SK-N-SH (cell line): ENCODE data around the gene DYRK1A. TPM values are rescaled to one million over a fixed set of nuclear protein-coding genes. Genes with fewer than 3 reads are reported as not detected.

Experiments
- CTCF ChIA-PET: fragments of 300-600, 350-600 bp; formaldehyde crosslinking; extraction: SDS; loops from one replicate; lab custom pipeline; 2021; lab: Yijun Ruan, JAX
- POLR2A ChIA-PET: fragments of 350-600 bp; sonication (Branson Sonifier 250); formaldehyde crosslinking; extraction: SDS; loops from one replicate; lab custom pipeline; 2020; ENCODE audit warnings: antibody characterized with exemption, inconsistent platforms; lab: Yijun Ruan, JAX
- DNase-seq: peaks from one replicate; pipeline ENCODE4 v3.0.0; 2012
- H2AFZ ChIP-seq: fragments of 200-600 bp; sonication (generic); 2 replicates; pipeline ENCODE4 v1.8.1; 2016; ENCODE audit warnings: antibody characterized with exemption, mild to moderate bottlenecking, low read depth
- H3F3A ChIP-seq: fragments of 200-600 bp; sonication (generic); replicated peaks from 2 replicates; pipeline ENCODE3; 2016; ENCODE audit warnings: antibody characterized with exemption, mild to moderate bottlenecking; ENCODE audit not compliant: insufficient read depth
- H3K27ac ChIP-seq, 2 experiments: fragments of 200-500 bp in 1 of 2; fragments of 200-600 bp in 1 of 2; sonication (Bioruptor generic) in 1 of 2; sonication (generic), shearing (Covaris generic) in 1 of 2; 2 replicates each; pipeline versions ENCODE4 v1.5.1 to v1.6.1; 2014 to 2016; ENCODE audit warnings: low read depth in 2 of 2, inconsistent platforms in 1 of 2, low read length in 1 of 2, mild to moderate bottlenecking in 1 of 2, mixed read lengths in 1 of 2
- H3K27me3 ChIP-seq: fragments of 200-600 bp; sonication (generic), shearing (Covaris generic); 2 replicates; pipeline ENCODE4 v1.6.1; 2016; ENCODE audit warnings: mixed run types; ENCODE audit not compliant: insufficient read depth
- H3K36me3 ChIP-seq, 2 experiments: fragments of 200-500 bp in 1 of 2; fragments of 200-600 bp in 1 of 2; sonication (Bioruptor generic) in 1 of 2; sonication (generic) in 1 of 2; replicated peaks in 1 of 2; 2 replicates each; pipeline versions ENCODE3 to v1.5.1; 2014 to 2016; ENCODE audit warnings: low read length in 1 of 2, mild to moderate bottlenecking in 1 of 2; ENCODE audit not compliant: insufficient read depth in 2 of 2, control insufficient read depth in 1 of 2
- H3K4me1 ChIP-seq, 2 experiments: fragments of 200-500 bp in 1 of 2; fragments of 200-600 bp in 1 of 2; sonication (Bioruptor generic) in 1 of 2; sonication (generic), shearing (Covaris generic) in 1 of 2; 2 replicates each; pipeline versions ENCODE4 v1.5.1 to v1.6.1; 2014 to 2016; ENCODE audit warnings: low read depth in 1 of 2, low read length in 1 of 2, mixed run types in 1 of 2; ENCODE audit not compliant: insufficient read depth in 2 of 2, control insufficient read depth in 1 of 2
- H3K4me2 ChIP-seq: fragments of 200-600 bp; sonication (generic), shearing (Covaris generic); 2 replicates; pipeline ENCODE4 v1.6.1; 2017; ENCODE audit warnings: mixed run types
- H3K4me3 ChIP-seq, 2 experiments: fragments of 200-500 bp in 1 of 2; fragments of 200-600 bp in 1 of 2; sonication (Bioruptor generic) in 1 of 2; sonication (generic), shearing (Covaris generic) in 1 of 2; 2 replicates each; pipeline versions ENCODE4 v1.5.1 to v1.8.1; 2014 to 2016; ENCODE audit warnings: low read depth in 2 of 2, inconsistent platforms in 1 of 2, low read length in 1 of 2, mild to moderate bottlenecking in 1 of 2, mixed read lengths in 1 of 2, moderate library complexity in 1 of 2
- H3K79me2 ChIP-seq: fragments of 200-600 bp; sonication (generic); 2 replicates; pipeline ENCODE4 v1.8.1; 2017; ENCODE audit warnings: mild to moderate bottlenecking; ENCODE audit not compliant: insufficient read depth
- H3K9ac ChIP-seq: fragments of 200-600 bp; sonication (generic); 2 replicates; pipeline ENCODE4 v1.6.1; 2017; ENCODE audit warnings: mixed run types
- H3K9me2 ChIP-seq: fragments of 200-600 bp; sonication (generic); 2 replicates; pipeline ENCODE4 v1.6.1; 2017; ENCODE audit warnings: mixed run types
- H3K9me3 ChIP-seq: fragments of 200-600 bp; sonication (generic); 2 replicates; pipeline ENCODE4 v1.6.1; 2017; ENCODE audit warnings: mixed run types, mild to moderate bottlenecking, moderate library complexity
- H4K20me1 ChIP-seq: fragments of 200-600 bp; sonication (generic); 2 replicates; pipeline ENCODE4 v1.6.1; 2017; ENCODE audit warnings: mild to moderate bottlenecking, mixed run types; ENCODE audit not compliant: insufficient read depth
- CHD2 ChIP-seq: fragments of 150-350 bp; IDR thresholded peaks from 2 replicates; pipeline ENCODE4 v1.6.1; 2018; ENCODE audit warnings: low read length; ENCODE audit not compliant: partially characterized antibody
- CTCF ChIP-seq: fragments of 200-600 bp; sonication (generic); IDR thresholded peaks from 2 replicates; pipeline ENCODE4 v1.6.1; 2017; ENCODE audit warnings: antibody characterized with exemption, mild to moderate bottlenecking, moderate library complexity
- ELF1 ChIP-seq: IDR thresholded peaks from 2 replicates; pipeline ENCODE4 v1.4.0; 2012
- EP300 ChIP-seq, 2 experiments: IDR thresholded peaks; 2 replicates each; pipeline versions ENCODE4 v1.4.0 to v1.6.1; 2012; ENCODE audit warnings: borderline replicate concordance in 1 of 2, low read depth in 1 of 2, low read length in 1 of 2
- EZH2phosphoT487 ChIP-seq: fragments of 200-600 bp; sonication (generic); IDR thresholded peaks from 2 replicates; pipeline ENCODE4 v1.6.1; 2017; ENCODE audit warnings: low read depth, mixed run types, mild to moderate bottlenecking, antibody characterized with exemption, moderate library complexity, borderline replicate concordance
- FOSL2 ChIP-seq: IDR thresholded peaks from 2 replicates; pipeline ENCODE4 v1.4.0; 2012; ENCODE audit warnings: low read depth, mild to moderate bottlenecking, moderate library complexity, borderline replicate concordance
- FOXJ3 ChIP-seq: sonication (generic); formaldehyde crosslinking; IDR thresholded peaks from 2 replicates; pipeline ENCODE4 v1.5.1; 2020; ENCODE audit warnings: mild to moderate bottlenecking, missing genetic modification reagents
- FOXM1 ChIP-seq: IDR thresholded peaks from 2 replicates; pipeline ENCODE4 v1.4.0; 2012; ENCODE audit warnings: low read depth, mild to moderate bottlenecking
- GABPA ChIP-seq: IDR thresholded peaks from 2 replicates; pipeline ENCODE4 v1.4.0; 2012; ENCODE audit warnings: low read depth, mild to moderate bottlenecking
- IRF3 ChIP-seq: fragments of 150-350 bp; IDR thresholded peaks from 2 replicates; pipeline ENCODE4 v1.6.1; 2016; ENCODE audit warnings: mild to moderate bottlenecking, low read depth, low read length
- JUND ChIP-seq: IDR thresholded peaks from 2 replicates; pipeline ENCODE4 v1.4.0; 2012
- MAX ChIP-seq: IDR thresholded peaks from 2 replicates; pipeline ENCODE4 v1.4.0; 2012; ENCODE audit warnings: low read depth
- RAD21 ChIP-seq: IDR thresholded peaks from 2 replicates; pipeline ENCODE4 v1.6.1; 2012; ENCODE audit warnings: mild to moderate bottlenecking, low read length
- RFX5 ChIP-seq: IDR thresholded peaks from 2 replicates; pipeline ENCODE4 v1.6.1; 2012; ENCODE audit warnings: mild to moderate bottlenecking, improper control_type of control experiment, low read length
- SMC3 ChIP-seq: IDR thresholded peaks from 2 replicates; pipeline ENCODE4 v1.6.1; 2012; ENCODE audit warnings: low read depth, low read length, improper control_type of control experiment
- TAF1 ChIP-seq: IDR thresholded peaks from 2 replicates; pipeline ENCODE4 v1.6.1; 2012; ENCODE audit warnings: low read depth, mild to moderate bottlenecking, low read length, moderate library complexity, borderline replicate concordance
- TEAD4 ChIP-seq: IDR thresholded peaks from 2 replicates; pipeline ENCODE4 v1.4.0; 2012; ENCODE audit warnings: mild to moderate bottlenecking, borderline replicate concordance; ENCODE audit not compliant: insufficient read depth
- USF1 ChIP-seq: IDR thresholded peaks from 2 replicates; pipeline ENCODE4 v1.4.0; 2012; ENCODE audit warnings: low read depth, borderline replicate concordance
- YY1 ChIP-seq: IDR thresholded peaks from 2 replicates; pipeline ENCODE4 v1.4.0; 2012; ENCODE audit warnings: low read depth, mild to moderate bottlenecking
- WGBS: methylation state at CpG from one replicate; pipeline ENCODE4 v1.1.6; 2017; ENCODE audit warnings: low lambda C conversion rate; 5-methylcytosine and 5-hydroxymethylcytosine counted together
- polyA plus RNA-seq, 3 experiments: library from polyadenylated mRNA; depleted of rRNA; stranded (reverse); fragments of >200 nt; gene quantifications; 2 replicates each; pipeline ENCODE4 v1.2.3, GENCODE V29; 2012

DYRK1A gene
- polyA plus RNA-seq, 1 of the 3 experiments (the other 2 are of a cell fraction), result 19.3 TPM

GRCh38 chr21:37520801-37521200 lies 154.2 kb downstream of the DYRK1A start:
- ChIA-PET POLR2A (no interaction called here), CTCF (interaction anchor here (1.5 kb wide), 1 partner anchor 10 kb away, joined by 3 read pairs; no protein-coding TSS in a partner anchor)
- no peak overlapping the region for H3K4me3 ChIP-seq
- no peak overlapping the region for H2AFZ ChIP-seq
- no peak overlapping the region for H3K9ac ChIP-seq
- TF ChIP-seq MAX (no peak), FOXM1 (no peak), SMC3 (no peak), IRF3 (no peak), JUND (no peak), CTCF (no peak), GABPA (no peak), EZH2phosphoT487 (no peak), RFX5 (no peak), EP300 (IDR thresholded peaks at IDR 0.05; ENCODE audit: borderline replicate concordance in 1 of 2, low read depth in 1 of 2, low read length in 1 of 2) (no peak), FOSL2 (no peak), FOXJ3 (CRISPR knock-in tag) (no peak), ELF1 (no peak), TEAD4 (no peak)
- no peaks in the 10 kb centered on the region for H3K79me2 ChIP-seq
- H3K4me1 ChIP-seq, result no peaks in the 10 kb centered on the region
- no peaks in the 10 kb centered on the region for H4K20me1 ChIP-seq
- H3K27me3 ChIP-seq, result no peaks in the 10 kb centered on the region
- H3K9me3 ChIP-seq, result no peaks in the 10 kb centered on the region
- no peak for DNase-seq
- H3K27ac ChIP-seq, result no peak overlapping the region
- H3K9me2 ChIP-seq, result no peaks in the 10 kb centered on the region
- no peak overlapping the region for H3K4me2 ChIP-seq
- peaks cover 13 to 19% of the 10 kb centered on the region in 2 experiments for H3K36me3 ChIP-seq
- 97% methylated on average over 8 of the region's 11 CpGs for WGBS
- H3F3A ChIP-seq, result no peaks in the 10 kb centered on the region

- H3K4me3 ChIP-seq, result no peak overlapping the region
- H3F3A ChIP-seq, result no peaks in the 10 kb centered on the region
- H3K9ac ChIP-seq, result no peak overlapping the region
- no peak for TF ChIP-seq YY1
- no peak for TF ChIP-seq RAD21
- TF ChIP-seq TAF1, result no peak
- no peak for TF ChIP-seq ELF1
- no peak for TF ChIP-seq CHD2
- TF ChIP-seq USF1, result no peak
- no peak for TF ChIP-seq FOXJ3 (CRISPR knock-in tag)
- ChIA-PET CTCF (interaction anchor here (1.5 kb wide), 1 partner anchor 11 kb away, joined by 3 read pairs; no protein-coding TSS in a partner anchor), POLR2A (no interaction called here)
- H3K36me3 ChIP-seq, result peaks cover 5 to 10% of the 10 kb centered on the region in 2 experiments
- DNase-seq, result no peak
- H3K27ac ChIP-seq, result no peak overlapping the region
- 98% methylated on average over 7 of the region's 7 CpGs for WGBS
- H3K4me2 ChIP-seq, result no peak overlapping the region
- H3K9me2 ChIP-seq, result no peaks in the 10 kb centered on the region
- H3K9me3 ChIP-seq, result no peaks in the 10 kb centered on the region
- H3K27me3 ChIP-seq, result no peaks in the 10 kb centered on the region
- H4K20me1 ChIP-seq, result no peaks in the 10 kb centered on the region
- no peaks in the 10 kb centered on the region for H3K4me1 ChIP-seq
- no peak overlapping the region for H2AFZ ChIP-seq
- no peaks in the 10 kb centered on the region for H3K79me2 ChIP-seq
These were observed 155.1 kb downstream of the DYRK1A start for GRCh38 chr21:37521658-37522057.
